HG03064 (cell line): ENCODE measurements around the gene TEX53.

Source experiments
- ATAC-seq: cut with Tn5 transposase; IDR thresholded peaks from one replicate; pipeline ENCODE4 v1.9.1; 2021; ENCODE audit warnings: low read depth; ENCODE audit not compliant: unreplicated experiment

Gene TEX53

DNA sequence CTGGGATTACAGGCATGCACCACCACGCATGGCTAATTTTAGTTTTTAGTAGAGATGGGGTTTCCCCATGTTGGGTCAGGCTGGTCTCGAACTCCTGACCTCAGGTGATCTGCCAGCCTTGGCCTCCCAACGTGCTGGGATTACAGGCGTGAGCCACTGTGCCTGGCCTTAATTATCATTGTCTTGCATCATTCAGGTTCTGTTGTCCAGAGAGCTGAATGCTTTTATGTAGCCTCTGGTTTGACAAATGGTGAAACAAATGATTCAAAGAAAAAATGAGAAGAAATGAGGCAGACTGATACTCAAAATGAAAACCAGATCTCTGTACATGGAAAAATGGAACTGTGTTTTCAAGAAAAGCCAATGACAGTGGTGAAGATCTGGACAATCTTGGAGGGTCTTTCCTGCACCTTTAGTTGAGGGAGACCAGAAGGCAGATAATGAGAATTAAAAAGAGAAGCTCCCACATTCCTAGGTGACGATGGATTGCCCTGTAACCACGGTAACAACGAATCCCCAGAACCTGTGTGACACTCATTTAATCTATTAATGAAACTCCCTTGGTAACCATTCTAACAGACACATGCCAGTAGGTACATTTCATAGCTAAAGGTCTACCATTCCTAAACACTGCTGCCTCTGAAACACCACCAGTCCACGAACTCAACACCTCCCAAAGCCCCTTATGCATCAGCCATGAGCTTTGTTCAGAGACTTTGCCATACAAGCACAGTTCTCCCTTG is 22.8 kb upstream of the TEX53 start:
- ATAC-seq, result no peak

DNA sequence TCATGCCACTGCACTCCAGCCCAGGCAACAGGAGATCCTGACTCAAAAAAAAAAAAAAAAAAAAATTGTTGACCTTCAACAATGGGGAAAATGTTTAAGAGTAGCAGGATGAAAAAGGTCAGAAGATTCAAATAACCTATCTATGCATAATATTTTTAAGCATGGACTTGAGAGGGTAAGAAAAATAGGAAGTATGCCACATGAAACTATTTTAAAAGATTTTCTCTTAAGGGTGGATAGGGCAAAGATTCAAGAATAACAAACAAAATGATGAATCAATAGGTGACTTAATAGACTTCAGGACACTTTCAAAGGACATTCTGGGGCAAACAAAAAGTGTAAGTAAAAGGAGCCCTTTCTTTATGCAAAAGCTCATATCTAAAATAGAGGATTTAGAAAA is 21.2 kb upstream of the TEX53 start:
- ATAC-seq, result no peak

DNA sequence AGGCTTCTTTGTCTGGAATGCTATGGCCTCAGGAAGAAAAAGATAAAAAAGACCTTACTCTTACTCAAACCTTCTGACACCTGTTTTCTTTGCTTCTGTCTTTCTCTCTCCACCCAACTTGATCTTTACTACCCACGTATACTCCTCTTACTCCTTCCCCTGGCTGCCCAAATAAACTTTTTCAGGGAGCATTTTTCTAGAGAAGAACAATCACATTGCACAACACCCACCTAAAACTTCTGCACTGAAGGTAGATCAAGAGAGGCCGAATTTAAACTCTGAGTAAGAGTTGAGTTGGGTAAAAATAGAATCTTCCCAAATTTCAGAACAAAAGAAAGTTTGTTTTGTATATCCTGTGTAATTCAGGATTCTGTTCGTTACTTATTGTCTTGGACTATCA is 20.5 kb upstream of the TEX53 start:
- no peak for ATAC-seq

DNA sequence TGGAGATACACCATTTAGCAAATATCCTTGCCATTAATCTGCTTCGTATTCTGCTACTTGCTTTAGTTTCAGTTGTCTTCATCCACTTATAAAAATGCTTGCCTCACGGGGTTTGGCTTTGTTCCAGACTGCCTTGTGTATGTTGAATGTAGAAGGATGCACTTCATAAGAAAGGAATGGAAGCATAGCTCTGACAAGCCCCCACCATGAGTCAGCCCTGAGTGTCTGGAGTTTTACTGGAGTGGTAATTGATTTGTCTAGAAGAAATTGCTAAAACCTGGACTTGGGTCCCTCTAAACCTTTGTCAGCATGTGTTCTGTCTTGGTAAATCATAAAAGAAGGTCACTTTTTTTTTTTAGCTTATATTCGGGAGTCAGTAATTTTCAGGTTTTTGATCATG is 19.8 kb upstream of the TEX53 start:
- no peak for ATAC-seq

DNA sequence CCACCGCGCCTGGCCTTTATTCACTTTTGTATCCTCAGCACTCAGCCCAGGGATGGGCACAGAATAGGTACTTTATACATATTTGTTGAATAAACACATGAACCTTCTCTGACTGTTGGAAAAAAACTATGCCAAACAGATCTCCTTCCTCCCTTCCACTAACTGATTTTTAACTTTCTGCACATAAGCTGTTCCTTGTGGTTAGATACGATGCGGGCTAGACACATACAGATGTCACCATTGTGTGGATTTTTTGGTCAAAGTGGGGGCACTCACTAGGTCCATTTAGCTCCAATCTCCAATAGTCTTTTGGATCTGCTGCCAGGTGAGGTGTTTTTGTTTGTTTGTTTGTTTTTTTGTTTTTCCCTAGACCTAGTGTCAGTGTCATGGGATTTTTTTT is 19.3 kb upstream of the TEX53 start:
- ATAC-seq, result no peak

DNA sequence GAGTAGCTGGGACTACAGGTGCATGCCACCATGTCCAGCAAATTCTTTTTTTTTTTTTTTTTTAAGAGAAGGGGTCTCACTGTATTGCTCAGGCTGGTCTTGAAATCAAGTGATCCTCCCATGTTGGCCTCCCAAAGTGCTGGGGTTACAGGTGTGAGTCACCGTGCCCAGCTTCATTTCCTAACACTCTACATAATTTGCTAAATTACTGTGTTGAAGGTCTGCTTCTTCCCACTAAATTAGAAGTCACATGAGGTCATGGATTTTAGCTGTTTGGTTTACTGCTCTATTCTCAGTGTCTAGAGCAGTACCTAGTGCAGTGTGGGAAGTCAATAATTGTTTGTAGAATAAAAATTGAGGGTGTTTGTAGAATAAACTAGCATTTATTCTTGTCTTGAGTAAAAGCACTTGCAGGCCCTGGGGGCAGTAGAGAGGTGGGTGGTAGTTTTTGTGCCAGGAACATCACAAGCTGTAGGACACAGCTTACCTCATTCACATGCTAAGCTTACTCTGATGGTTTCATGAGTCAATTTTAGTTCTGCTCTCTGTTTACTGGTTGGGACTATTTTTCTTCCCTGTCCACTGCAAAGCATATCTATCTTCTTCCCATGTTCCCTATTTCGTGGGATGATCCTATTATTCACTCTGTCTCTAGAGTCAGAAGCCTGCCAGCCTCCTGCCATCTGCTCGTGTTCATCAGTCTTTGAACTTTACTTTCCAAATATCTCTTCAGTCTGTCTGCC is 17.4 kb upstream of the TEX53 start:
- ATAC-seq, result no peak

DNA sequence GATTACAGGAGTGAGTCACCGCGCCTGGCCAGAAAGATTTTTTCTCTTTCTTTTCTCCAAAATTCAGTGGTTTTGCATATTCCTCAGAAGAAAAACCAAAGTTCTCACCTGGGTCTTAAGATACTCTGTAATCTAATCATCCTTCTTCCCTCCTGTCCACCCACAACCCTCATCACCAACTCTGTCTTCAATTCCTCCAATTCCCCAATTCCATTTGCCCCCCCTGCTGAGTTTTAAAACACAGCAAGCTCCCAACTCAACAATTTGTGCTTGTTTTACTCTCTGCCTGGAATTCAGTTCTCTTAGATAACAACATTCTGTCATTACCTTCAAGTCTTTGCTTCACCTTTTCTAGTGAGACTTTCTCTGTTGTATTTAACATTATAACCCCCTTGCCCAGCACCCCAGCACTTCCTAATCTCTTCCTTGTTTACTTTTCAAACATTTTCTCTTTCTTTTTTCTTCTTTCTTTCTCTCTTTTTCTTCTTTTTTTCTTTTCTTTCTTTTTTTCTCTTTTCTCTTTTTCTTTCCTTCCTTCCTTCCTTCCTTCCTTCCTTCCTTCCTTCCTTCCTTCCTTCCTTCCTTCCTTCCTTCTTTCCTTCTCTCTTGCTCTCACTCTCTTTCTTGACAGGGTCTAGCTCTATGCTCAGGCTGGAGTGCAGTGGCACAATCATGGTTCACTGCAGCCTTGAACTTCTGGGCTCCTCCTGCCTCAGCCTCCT is 16.6 kb upstream of the TEX53 start:
- ATAC-seq, result no peak

DNA sequence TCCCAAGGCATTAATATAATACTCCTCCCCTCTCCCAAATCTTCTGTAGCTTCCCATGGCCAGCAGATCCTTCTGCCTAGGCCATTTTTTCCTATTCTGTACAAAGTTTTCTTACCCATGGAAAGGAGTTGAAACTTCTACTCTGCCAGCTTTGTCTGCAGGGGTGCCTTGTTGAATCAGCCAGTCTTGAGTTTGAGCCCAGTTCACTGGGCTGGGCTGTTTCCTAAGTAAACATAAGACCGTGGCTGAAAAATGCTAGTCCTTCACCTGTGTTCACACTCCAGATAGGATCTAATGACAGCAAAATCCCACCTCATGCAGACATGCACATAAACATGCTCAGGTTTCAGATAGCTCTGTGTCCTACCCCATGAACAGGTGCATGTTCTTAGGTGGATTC is 14.0 kb upstream of the TEX53 start:
- no peak for ATAC-seq

DNA sequence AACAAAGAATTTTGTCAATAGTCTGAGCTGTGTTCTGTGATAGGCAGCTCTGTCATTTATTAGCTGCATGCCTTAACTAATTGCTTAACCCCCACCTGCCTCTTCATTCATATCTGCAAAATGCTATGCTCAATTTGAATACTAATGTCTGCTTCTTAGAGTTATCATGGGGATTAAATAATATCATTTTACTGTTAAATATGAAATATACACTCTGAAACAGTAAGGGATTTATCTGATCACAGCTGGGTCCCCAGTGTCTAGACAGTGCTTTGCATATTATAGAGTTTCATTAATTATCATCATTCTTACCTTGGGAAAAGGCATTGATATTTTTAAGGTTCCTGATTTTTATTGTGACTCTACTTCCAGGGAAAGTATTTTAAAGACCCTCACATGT is 12.4 kb upstream of the TEX53 start:
- ATAC-seq, result no peak

DNA sequence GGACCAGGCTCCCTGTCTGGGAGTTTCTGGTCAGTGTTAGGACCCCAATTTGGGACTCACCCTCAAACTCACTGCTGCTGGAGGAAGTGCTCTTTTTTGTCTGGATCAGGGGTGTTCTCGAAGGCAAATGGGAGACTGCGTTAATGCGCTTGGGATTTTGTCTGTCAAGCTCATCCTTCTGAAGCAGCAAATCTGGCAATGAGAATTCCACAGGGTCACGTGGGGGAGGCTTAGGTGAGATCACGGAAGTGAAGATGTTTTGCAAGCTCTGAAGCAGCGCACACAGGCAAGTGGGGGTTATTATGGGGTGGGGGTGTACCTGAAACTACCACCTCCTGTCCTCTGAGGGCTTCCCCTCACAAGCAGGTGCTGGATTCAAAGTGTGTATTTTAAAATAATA is 10.5 kb upstream of the TEX53 start:
- no peak for ATAC-seq

DNA sequence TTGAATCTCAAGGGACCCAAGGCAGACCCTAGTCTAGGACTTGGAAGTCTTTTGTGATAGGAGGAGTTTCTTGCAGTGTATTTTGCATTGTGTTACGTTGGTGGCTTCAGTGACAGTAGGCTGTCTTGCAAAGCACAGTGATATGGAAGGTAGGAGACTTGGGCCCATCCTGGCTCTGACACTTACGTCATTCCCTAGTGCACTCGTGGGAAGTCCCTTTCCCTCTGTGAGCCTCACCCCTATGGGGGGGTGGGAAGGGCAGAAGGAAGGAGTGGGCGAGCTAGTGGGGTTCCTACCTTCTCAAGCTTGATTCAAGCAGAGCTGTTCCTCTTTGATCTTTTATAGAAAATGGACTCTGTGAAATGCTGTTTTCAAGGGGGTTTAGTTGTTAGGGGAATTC is 9.2 kb upstream of the TEX53 start:
- no peak for ATAC-seq

DNA sequence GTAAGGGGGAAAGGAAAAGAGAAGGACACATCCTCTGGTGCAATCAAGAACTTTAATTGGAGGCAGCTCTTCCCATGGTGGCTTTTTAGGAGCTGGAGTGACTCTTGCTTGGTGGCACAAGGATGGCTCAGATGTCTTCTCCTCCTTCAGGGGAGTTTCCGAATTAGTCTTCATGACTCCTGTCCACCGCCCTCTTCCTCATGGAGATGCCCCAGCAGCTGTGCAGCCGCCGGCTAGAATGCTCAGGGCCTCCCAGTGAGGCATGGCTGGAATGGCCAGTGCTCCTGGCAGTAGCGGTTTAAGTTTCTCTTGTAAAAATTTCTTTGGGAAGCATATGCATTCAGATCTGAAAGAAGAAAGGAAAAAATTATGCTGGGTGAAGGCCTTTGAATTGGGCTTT is 8.8 kb upstream of the TEX53 start:
- no peak for ATAC-seq

DNA sequence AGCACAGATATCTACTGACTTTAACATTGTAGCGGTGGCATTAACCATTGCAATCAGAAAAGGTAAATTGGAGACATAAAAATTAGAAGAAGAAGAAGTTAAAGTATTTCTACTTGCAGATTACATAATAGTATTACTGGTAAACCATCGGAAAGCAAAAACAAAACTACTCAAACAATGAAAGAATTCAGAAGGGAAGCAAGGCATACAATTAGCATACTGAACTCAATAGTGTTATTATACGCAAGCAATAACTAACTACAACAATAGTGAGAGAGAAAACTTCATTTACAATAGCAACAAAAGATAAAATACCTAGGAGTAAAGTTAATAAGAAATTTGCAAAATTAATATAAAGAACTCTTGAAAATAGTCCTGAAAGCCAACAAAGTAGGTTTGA is 6.6 kb upstream of the TEX53 start:
- no peak for ATAC-seq

DNA sequence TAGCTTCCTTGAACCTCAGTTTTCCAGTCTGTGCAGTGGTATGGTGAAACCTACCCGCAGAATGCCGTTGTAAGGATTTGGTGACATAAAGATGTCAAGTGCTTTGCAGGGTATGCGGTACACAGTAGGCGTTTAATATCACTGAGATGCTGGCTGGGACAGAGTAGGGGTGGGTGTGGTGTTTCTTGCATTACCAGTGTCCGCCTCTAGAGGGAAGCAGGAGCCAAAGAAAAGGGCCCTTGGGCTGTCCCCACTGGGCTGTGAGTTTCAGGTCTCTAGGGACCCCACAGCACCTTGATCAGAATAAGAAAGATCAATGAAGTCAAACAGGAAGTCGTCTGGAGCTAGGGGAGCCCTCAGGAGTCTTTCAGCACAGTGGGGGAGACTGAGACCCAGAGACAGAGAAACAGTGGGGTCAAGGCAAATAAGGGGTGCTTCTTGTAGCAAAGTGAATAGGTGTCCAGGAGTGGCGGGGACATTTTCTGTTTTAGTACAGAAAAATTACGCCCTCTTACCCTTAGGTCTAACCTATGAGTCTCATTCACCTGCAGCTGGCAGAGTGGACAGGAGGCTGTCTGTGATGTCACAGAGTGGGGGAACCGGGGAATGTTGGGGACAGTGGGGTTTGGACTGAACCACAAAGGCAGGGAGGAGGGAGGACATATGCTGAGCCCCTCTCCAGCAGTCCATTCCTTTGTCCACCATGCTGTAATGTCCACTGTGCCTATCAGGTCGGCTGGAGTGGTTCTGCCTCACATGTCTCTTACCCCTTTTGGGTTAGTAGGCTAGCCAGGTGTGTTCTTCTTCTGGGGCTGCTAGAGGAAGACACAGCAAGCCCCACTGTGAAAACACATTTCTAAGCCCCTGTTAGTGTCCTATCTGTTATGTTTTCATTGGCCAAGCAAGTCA is 4.7 kb upstream of the TEX53 start:
- no peak for ATAC-seq

DNA sequence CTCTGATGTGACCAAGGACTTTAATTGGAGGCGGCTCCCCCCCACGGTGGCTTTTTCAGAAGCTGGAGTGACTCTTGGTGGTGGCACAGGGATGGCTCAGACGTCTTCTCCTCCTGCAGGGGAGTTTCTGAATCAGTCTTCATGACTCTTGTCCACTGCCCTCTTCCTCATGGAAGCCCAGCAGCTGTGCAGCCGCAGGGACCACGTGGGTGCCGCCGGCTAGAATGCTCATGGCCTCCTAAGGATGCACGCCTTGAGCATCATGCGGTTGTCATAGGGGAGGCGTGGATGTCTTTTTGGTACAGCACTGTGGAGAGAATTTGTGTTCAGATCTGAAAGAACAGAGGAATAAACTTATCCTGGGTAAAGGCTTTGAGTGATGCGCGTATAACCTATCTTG is 1.3 kb downstream of the TEX53 start:
- no peak for ATAC-seq

DNA sequence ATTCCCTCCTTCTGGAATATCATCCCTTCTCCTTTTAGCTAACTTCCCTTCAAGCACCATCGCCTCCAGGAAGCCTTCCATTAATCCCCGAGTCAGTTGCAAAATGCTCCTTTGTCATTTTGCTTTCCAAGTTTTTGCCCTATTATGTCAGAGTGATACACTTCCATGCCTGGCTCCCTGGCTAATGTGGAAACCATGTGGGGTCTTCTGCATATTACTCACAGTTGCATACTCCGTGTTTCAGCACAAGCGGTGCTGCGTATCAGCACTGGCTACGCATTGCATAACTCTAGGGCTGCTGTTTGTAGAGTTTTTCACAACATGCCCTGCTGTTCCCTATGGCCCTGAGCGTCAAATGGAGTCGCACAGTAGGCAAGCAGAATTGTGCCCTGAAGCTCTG is 1.9 kb downstream of the TEX53 start:
- ATAC-seq, result no peak

DNA sequence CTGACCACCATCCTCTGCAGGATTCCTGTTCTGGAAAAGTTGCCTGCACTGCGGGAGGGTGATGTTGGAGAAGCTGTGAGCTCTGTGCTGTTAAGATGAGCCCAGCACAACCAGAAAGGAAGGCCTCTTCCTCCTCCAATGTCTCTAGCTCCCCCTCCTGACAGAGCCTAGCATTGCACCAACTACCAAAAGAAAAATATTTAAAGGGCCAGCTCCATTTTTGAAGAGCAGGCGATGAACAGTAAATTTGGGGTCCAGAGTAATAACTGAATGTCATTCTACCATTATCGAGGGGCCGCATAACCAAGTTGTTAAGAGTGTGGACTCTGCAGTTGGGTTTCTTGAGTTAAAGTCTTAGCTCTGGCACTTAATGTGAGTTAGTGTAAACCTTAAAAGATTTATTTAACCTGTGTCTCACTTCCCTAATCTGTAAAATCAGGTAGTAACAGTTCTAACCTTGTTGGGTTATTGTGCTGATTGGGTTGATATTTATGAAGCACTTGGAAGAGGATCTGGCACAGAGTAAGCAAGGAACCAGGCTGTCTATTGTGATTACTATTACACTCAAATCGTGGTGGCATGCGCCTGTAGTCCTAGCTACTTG is 3.9 kb downstream of the TEX53 start:
- no peak for ATAC-seq

DNA sequence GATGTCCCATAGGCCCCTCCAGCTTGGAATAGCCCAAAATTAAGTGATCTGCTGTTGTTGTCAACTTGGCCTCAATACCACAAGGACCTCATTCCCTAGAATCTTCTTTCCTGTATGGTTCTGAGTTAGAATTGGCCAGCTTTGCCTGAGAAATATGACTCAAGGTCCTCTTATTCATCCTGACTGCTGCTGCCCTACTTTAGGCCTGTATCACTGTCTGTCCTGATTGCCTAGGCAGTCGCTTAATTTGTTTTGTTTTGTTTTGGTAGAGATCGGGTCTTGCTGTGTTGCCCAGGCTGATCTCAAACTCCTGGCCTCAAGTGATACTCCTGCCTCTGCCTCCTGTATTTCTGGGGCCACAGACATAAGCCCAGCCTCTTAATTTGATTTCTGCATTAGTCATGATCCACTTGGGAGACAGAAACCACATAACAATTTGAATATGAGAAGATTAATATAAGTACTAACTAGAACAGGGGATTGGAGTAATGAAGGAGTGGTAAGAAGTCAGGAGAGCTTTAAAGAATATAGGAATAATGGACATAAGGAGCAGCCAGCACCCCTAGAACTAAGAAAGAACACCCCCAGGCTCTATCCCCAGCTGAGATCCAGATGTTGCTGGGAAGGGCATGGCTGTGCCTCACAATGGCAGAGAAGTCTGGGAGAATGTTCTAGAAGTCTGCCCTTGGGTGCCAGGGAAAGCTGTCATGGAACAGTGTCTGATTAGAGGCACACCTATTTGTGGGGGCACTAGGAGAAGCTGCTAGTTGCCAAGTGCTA is 4.6 kb downstream of the TEX53 start:
- ATAC-seq, result no peak

DNA sequence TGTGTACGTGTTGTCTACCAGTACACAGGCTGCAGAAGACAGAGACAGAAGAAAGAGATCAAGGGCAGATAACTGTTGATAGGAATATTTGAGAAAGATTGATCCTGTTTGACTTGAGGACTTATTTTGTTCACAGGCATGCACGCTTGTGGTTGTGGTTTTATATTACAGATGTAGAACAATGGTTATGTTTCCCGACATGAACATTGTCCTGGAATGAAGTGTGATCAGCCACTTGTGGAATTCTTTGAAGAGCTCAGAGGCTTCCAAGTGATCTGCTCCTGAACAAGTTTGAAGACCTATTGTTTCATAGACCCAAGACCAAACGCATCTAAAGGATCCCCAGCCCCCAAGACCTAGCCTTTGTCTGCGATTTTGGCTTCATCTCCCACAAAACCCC is 13.7 kb downstream of the TEX53 start:
- no peak for ATAC-seq

DNA sequence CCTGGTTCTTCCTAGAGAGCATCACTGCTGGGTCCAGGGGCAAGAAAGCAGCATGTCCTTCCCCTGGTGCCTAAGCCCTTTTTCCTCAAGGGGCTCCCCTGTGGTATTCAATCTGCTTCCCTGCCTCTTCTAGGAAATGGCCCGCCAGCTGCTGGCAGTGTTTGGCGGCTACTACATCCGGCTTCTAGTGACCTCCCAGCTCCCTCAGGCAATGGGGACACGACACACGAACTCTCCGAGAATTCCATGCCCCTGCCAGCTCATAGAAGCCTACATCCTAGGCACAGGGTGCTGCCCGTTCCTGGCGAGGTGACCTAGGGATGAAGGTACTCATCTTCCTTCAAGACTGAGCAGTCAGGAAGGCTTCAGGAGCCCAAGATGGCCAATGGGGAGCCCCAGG is 14.6 kb downstream of the TEX53 start:
- ATAC-seq, result no peak
